ENCODE measurements around the gene SLC43A2.

Gene SLC43A2

DNA sequence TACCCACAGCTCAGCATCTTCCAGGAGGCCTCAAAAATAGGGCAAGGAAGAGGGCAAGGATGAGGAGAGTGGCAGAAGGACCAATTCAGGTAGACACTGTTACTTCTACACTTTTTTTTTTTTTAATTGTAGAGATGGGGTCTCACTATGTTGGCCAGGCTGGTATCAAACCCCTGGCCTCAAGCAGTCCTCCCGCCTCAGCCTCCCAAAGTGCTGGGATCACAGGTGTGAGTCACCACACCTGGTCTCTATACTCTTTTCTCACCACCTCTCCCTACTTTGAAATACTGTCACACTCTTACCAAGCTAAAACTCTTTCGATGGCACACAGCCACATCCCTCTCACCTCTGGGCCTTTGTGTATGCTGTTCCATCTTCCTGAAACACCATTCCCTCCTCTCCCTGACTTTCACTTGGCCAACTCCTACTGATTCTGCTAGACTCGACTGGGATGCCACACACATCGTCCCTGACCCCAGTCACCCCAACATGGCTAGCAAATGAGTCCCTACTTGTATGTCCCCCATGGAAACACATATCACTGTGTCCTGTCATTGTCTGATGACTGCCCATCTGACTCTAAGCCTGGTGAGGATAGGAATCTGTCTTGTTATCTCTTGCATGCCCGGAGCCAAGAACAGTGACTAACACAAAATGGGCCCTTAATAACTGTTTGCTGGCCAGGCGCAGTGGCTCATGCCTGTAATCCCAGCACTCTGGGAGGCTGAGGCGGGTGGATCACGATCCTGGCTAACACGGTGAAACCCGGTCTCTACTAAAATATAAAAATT is 7.2 kb upstream of the SLC43A2 start:
- Mint-ChIP-seq H3K4me1 (peaks cover 2% of the 10 kb centered on the region), H3K27ac (no peak overlapping the region), H3K4me3 (no peak overlapping the region), H3K27me3 (peaks cover 2% of the 10 kb centered on the region), H3K9me3 (no peaks in the 10 kb centered on the region), H3K36me3 (ENCODE audit: low read depth) (peaks cover 2% of the 10 kb centered on the region)
- no peak for DNase-seq
- ATAC-seq = no peak

DNA sequence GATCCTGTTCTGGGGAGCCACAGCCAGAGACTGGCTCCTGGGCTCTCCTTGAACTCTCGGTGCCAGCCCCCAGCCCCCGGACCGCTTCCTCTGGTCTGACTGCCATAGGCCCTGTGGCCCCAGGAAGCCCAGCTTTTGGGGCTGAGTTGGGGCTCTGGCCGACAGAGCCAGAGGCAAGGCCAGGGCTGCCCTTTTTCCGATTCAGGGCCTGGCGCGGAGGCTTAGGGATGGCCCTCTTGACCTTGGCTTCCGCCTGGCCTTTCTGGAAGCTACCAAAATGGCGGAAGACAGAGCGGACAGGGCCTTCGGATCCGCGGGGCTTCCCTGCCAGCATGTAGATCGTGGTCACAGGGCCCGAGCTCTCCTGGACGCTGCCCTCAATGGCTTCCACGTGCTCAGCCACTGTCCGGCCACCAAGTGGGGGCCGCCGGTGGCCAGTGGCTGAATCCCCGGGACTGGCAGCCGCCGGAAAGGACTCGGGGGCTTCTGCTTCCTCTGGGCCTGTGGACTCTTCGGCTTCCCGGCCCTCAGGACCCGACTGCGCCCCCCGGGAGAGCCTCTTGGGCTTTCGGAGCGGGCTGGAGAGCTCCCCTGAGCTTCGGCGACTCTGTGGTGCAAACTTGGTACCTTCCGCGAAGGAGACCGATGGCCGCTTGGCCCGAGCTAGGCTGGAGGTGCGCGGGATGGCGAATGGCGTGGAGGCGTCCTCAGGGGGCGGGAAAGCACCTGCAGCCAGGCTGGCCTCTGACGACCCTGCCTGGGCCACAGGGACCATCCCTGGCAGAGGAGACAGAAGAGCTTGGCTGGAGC is 6.4 kb upstream of the SLC43A2 start:
- no peak for ATAC-seq
- H3K27me3 Mint-ChIP-seq = peaks cover 2% of the 10 kb centered on the region

DNA sequence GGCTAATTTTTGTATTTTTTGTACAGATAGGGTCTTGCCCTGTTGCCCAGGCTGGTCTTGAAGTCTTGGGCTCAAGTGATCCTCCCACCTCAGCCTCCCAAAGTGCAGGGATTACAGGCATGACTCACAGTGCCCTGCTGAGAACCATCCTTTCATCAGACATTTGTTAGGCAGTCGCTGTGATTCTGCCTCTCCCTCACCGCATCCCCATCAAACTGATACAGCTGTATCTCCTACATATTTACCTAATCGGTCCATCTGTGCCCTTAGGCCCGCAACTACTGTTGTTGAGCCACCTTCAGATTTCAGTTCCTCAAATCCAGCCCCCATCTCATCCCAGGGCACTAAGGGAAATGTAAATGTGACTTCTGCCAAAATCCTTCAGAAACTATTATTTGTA is 2.0 kb upstream of the SLC43A2 start:
- no peak overlapping the region for H3K4me3 Mint-ChIP-seq
- H3K27me3 Mint-ChIP-seq = peaks cover 9% of the 10 kb centered on the region
- DNase-seq = no peak
- ATAC-seq = no peak
- H3K4me1 Mint-ChIP-seq = peaks cover 29% of the 10 kb centered on the region
- no peaks in the 10 kb centered on the region for H3K36me3 Mint-ChIP-seq (ENCODE audit: low read depth)
- no peak overlapping the region for H3K27ac Mint-ChIP-seq
- no peaks in the 10 kb centered on the region for H3K9me3 Mint-ChIP-seq

More for the DNA sequence above, 6.4 kb upstream of the SLC43A2 start:
- no peak overlapping the region for H3K27ac Mint-ChIP-seq
- no peak overlapping the region for H3K4me3 Mint-ChIP-seq
- peaks cover 2% of the 10 kb centered on the region for H3K36me3 Mint-ChIP-seq (ENCODE audit: low read depth)
- H3K9me3 Mint-ChIP-seq = no peaks in the 10 kb centered on the region
- DNase-seq = no peak
- H3K4me1 Mint-ChIP-seq = peaks cover 5% of the 10 kb centered on the region

DNA sequence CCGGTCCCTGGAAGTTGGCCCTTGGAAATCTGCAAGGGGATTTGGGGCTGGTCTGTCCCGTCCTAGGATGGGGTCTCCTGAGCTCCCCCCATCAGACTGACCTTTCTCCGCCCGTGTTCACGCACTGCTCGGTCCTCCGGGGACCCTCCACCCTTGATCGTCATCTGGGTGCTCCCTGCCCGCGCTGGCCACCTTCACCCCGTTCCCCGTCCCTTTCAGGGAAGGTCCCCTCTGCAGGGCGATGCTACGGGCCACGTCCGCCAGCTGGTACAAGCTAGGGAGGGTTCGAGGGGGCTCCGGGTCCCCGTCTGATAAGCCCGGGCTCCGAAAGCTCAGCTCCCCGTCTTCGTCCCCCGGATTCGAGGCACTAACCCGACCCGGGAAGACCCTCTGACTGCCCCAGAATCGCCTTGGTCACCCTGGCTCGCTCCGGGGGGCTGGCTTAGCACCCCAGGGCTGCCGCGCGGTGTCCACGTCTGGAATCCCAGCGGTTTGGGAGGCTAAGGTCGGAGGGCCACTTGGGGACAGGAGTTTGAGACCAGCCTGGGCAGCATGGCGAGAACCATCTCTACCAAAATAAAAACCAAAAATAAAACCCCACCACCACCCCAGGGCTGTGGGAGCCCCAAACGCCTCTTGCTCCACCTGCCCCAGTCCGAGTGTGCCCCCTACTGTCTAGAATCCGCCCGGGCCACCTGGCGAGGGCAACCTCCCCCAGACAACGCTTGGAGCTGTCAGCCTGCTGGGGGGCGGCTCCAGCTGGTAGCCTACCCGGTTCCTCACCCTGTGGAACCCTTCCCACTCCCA is 1.1 kb upstream of the SLC43A2 start:
- H3K4me1 Mint-ChIP-seq = peaks cover 29% of the 10 kb centered on the region
- H3K4me3 Mint-ChIP-seq = peak overlapping the region; percentile 78
- peak; percentile 92 for DNase-seq
- no peaks in the 10 kb centered on the region for H3K9me3 Mint-ChIP-seq
- peak; percentile 65 for ATAC-seq
- no peaks in the 10 kb centered on the region for H3K36me3 Mint-ChIP-seq (ENCODE audit: low read depth)
- H3K27me3 Mint-ChIP-seq = peaks cover 9% of the 10 kb centered on the region
- H3K27ac Mint-ChIP-seq = peak overlapping the region; percentile 57

DNA sequence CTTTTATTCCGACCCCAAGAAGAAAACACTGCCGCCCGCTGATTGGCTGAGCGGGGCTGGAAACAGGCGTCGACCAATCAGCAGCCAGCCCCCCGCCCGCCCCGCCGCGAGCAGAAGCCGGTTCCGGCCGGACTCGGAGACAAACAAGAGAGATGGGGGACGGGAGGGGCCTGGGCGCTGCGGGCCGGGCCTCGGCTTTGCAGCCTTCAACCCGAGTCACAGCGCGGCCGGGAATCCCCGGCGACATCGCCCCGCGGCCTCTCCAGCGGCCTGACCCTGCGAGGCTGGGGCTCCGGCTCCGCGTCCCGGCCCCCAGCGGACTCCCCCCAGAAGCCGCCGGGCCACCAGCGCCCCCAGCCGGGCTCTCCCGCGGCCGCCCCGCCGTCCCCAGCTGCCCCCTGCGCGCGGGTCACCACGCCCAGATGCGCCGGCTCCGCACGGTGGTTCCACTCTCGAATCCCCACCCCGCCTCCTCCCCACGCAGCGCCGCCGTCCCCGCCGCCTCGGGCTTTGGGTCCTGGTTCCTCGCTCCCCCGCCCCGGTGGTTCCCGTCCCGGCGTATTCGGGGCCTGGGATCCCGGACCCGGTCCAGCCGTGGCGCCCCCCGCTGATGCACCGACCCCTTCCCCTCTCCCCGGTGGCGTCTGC is 346 bp upstream of the SLC43A2 start:
- peaks cover 9% of the 10 kb centered on the region for H3K27me3 Mint-ChIP-seq
- peak overlapping the region; percentile 91 for H3K27ac Mint-ChIP-seq
- peak overlapping the region; percentile 85 for H3K4me3 Mint-ChIP-seq
- H3K4me1 Mint-ChIP-seq = peaks cover 29% of the 10 kb centered on the region
- H3K9me3 Mint-ChIP-seq = no peaks in the 10 kb centered on the region
- DNase-seq = peak; percentile 91
- H3K36me3 Mint-ChIP-seq (ENCODE audit: low read depth) = no peaks in the 10 kb centered on the region
- ATAC-seq = peak; percentile 79

DNA sequence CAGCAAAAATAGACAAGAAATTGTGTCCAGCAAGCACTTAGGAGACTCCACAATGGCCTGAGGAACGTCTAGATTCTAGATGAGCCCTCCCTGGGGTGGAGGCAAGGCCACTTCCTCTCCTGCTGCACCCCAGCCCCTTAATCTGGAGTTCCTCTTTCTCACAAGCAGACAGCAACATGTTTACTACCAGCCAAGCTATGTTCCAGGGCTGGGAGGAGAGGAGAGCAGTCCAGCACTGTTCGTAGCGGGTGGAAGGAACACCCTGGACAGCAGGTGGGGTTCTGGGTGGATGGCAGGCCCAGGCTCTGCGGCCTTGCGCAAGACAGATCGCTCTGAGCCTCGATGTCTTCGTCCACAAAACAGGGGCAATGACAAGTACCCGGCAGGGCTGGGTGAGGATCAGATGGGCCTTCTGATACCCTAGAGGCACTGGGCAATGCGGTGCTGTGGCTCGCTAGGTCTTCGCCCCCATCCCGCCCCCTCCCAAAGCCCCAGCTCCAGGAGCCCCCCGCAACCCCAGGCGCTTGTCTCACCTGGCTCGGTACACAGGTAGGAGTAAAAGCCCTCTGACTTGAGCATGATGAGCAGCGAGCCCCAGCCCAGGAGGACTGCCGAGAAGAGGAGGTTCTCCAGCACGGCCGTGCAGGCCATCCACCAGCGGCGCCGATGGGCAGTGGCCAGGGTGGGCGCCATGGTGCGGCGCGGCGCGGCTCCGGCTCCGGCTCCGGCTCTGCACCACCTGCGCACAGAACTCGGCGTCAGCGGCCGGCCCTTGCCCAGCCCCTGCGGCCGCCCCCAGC is 1.3 kb downstream of the SLC43A2 start:
- no peaks in the 10 kb centered on the region for H3K9me3 Mint-ChIP-seq
- peak overlapping the region; percentile 78 for H3K4me3 Mint-ChIP-seq
- H3K36me3 Mint-ChIP-seq (ENCODE audit: low read depth) = no peaks in the 10 kb centered on the region
- no peak for ATAC-seq
- no peak for DNase-seq
- peaks cover 29% of the 10 kb centered on the region for H3K4me1 Mint-ChIP-seq
- peak overlapping the region; percentile 62 for H3K27ac Mint-ChIP-seq
- peaks cover 9% of the 10 kb centered on the region for H3K27me3 Mint-ChIP-seq

DNA sequence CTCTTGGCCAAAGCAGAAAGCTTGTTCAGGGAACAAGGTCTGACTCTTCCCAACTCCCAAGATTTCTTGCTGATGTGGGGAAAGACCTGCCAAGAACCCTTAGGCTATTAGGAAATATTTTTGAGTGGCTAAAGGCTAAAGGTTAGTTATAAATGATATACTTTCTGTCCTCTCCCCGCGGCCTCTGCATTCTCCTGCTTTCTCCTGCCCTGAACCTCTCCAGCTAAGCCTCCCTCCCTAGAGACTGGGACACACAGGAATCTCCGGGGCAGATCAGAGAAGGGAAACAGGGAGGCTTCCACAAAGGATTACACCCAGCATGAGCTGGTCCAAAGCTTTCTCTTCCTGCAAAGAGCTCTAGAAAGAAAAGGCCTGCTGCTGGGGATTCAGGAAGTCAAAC is 2.3 kb downstream of the SLC43A2 start:
- DNase-seq = no peak
- Mint-ChIP-seq H3K36me3 (ENCODE audit: low read depth) (no peaks in the 10 kb centered on the region), H3K4me1 (peaks cover 26% of the 10 kb centered on the region), H3K9me3 (no peaks in the 10 kb centered on the region), H3K4me3 (no peak overlapping the region), H3K27me3 (peaks cover 7% of the 10 kb centered on the region), H3K27ac (no peak overlapping the region)
- no peak for ATAC-seq

DNA sequence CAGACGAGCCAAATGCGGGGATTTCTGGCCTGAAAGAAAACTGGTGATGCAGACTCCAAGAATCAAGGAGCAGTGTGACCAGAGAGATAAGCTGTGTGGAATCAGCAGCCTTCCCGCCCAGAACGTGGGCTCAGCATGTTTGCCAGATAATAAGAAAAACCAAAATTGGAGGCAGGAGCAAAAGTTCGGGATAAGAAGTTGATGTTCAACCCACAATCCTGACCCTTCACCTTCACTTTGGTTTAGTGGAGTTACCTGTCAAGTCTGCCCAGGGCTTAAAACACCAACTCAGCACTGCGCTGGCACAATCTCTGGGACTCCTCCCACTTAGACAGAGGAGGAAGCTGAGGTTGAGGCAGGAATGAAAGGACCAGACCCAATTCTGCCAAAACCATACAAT is 3.1 kb downstream of the SLC43A2 start:
- no peak overlapping the region for H3K27ac Mint-ChIP-seq
- H3K4me3 Mint-ChIP-seq = no peak overlapping the region
- DNase-seq (no peak), ATAC-seq (no peak)
- H3K36me3 Mint-ChIP-seq (ENCODE audit: low read depth) = no peaks in the 10 kb centered on the region
- peaks cover 7% of the 10 kb centered on the region for H3K27me3 Mint-ChIP-seq
- H3K9me3 Mint-ChIP-seq = no peaks in the 10 kb centered on the region
- peaks cover 26% of the 10 kb centered on the region for H3K4me1 Mint-ChIP-seq

DNA sequence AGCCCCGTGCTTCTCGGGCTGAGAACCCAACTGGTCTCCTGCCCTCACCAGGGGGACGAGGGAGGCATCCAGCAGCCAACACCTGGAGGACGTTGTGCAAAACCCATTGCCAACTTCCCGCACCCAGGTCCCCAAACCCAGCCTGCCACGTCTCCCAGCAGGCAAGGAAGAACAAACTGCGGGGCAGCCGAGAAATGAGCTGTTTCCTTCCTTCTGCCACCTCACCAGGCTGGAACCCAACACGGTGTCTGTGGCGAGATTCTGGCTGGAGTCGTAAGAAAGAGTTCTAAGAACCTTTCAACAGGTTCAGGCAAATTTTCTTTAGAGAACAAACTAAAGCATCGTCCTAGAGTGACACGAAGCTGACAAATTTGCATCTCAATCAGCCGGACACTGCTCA is 3.6 kb downstream of the SLC43A2 start:
- H3K27ac Mint-ChIP-seq = no peak overlapping the region
- H3K4me3 Mint-ChIP-seq = no peak overlapping the region
- ATAC-seq (no peak), DNase-seq (no peak)
- H3K36me3 Mint-ChIP-seq (ENCODE audit: low read depth) = no peaks in the 10 kb centered on the region
- no peaks in the 10 kb centered on the region for H3K9me3 Mint-ChIP-seq
- peaks cover 7% of the 10 kb centered on the region for H3K27me3 Mint-ChIP-seq
- peaks cover 23% of the 10 kb centered on the region for H3K4me1 Mint-ChIP-seq

DNA sequence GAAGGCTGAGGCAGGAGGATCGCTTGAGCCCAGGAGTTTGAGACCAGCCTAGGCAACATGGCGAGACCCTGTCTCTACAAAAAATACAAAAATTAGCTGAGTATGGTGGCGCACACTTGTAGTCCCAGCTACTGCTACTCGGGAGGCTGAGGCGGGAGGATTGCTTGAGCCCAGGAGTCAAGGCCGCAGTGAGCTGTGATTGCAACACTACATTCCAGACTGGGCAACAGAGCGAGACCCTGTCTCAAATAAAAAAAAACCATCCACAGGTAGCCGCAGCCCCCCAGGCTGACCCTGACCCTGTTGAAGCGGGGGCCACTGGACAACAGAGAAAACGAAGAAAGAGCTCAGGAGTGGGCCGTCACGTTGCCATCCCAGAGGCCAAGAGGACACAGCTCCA is 4.0 kb downstream of the SLC43A2 start:
- peaks cover 7% of the 10 kb centered on the region for H3K27me3 Mint-ChIP-seq
- H3K9me3 Mint-ChIP-seq = no peaks in the 10 kb centered on the region
- no peak overlapping the region for H3K27ac Mint-ChIP-seq
- H3K4me3 Mint-ChIP-seq = no peak overlapping the region
- H3K4me1 Mint-ChIP-seq = peaks cover 20% of the 10 kb centered on the region
- DNase-seq (no peak), ATAC-seq (no peak)
- H3K36me3 Mint-ChIP-seq (ENCODE audit: low read depth) = no peaks in the 10 kb centered on the region

DNA sequence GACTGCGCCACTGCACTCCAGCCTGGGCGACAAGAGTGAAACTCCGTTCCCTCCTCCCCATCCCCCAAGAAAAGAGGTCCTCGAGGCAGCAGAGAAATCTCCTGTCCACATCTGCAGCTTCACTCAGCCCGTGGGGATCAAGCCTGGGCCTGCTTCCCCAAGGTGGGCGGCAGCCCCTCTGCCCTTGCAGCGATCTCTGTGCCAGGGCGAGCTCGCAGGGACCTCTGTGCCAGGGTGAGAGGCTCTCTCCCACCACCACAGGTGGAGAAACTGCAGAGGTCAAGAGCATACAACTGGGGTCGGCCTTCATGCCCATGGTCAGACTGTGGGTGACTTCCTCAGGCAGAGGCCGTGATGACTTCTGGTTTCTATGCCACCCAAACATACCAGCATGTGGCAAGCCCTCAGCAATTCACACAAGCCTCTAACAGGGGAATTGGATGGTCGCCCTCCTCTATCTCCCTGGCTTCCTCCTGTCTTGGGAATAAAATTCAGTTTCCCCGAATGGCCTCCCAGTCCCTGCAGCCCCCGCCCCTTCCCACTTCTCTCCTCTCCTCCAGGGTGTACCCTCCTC is 5.5 kb downstream of the SLC43A2 start:
- Mint-ChIP-seq H3K27ac (no peak overlapping the region), H3K27me3 (peaks cover 7% of the 10 kb centered on the region), H3K4me1 (peaks cover 15% of the 10 kb centered on the region), H3K36me3 (ENCODE audit: low read depth) (peaks cover 2% of the 10 kb centered on the region), H3K9me3 (no peaks in the 10 kb centered on the region), H3K4me3 (no peak overlapping the region)
- ATAC-seq = no peak
- DNase-seq = no peak

DNA sequence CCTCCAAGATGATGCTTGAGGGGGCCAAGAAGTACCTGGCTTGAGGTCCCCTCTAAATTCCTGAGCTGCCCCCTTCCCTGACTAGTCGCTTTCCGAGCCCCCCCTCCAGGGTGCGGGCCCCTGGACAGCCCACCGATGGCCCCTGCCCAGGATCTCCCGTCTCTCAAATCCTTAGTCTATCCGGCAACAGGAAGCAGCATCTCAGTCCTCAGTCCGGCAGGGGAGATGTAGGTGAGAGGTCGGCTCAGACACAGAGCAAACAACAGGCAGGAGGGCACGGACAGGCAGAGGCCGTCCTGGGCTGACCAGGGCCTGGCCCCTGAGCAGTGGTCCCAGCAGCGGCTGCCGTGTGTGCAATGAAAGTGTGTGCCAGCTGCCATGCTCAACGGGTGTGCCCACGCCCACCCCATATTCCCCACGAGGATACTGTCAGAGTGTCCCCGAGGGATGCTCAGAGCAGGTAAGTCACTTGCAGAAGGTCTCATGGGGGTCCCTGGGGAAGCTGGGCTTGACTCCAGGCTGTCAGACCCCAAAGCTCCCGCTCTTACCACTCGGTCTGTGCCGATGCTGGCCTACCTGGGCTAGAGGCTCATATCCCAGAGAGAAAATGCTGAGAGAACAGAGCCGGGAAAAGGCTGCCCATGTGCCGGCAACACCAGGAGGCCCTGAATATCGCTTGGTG is 7.2 kb downstream of the SLC43A2 start:
- Mint-ChIP-seq H3K27me3 (no peaks in the 10 kb centered on the region), H3K4me3 (no peak overlapping the region), H3K4me1 (peaks cover 6% of the 10 kb centered on the region), H3K36me3 (ENCODE audit: low read depth) (peaks cover 2% of the 10 kb centered on the region), H3K9me3 (no peaks in the 10 kb centered on the region), H3K27ac (no peak overlapping the region)
- no peak for DNase-seq
- ATAC-seq = no peak

DNA sequence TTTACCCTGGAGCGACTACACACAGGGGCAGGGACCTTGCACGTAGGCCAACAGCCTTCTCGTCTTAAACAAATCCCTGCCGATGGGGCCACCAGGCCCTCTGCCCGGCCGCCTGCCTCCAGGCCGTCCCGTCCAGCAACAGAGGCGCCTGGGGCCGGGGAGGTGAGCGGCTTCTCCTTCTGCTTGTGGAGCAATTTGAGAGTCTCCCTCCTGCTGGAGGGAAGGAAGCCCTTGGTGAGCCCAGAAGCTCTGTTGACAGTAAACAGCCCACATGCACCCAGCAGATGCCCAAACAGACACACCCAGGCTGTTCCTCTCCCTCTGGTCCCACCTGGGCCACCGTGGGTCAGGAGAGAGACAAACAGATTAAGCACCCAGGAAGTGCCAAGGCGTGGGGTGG is 8.1 kb downstream of the SLC43A2 start:
- no peak overlapping the region for H3K27ac Mint-ChIP-seq
- ATAC-seq (no peak), DNase-seq (no peak)
- no peak overlapping the region for H3K4me3 Mint-ChIP-seq
- H3K9me3 Mint-ChIP-seq = no peaks in the 10 kb centered on the region
- H3K27me3 Mint-ChIP-seq = no peaks in the 10 kb centered on the region
- H3K36me3 Mint-ChIP-seq (ENCODE audit: low read depth) = peaks cover 2% of the 10 kb centered on the region
- no peaks in the 10 kb centered on the region for H3K4me1 Mint-ChIP-seq
